ENCODE data around the gene ZSCAN30. TPM values are rescaled to one million over a fixed set of nuclear protein-coding genes. Genes with fewer than 3 reads are reported as not detected.

ZSCAN30 gene
- total RNA-seq, 2 experiments from 2014 or later, result 9.6 to 11.6 TPM

DNA sequence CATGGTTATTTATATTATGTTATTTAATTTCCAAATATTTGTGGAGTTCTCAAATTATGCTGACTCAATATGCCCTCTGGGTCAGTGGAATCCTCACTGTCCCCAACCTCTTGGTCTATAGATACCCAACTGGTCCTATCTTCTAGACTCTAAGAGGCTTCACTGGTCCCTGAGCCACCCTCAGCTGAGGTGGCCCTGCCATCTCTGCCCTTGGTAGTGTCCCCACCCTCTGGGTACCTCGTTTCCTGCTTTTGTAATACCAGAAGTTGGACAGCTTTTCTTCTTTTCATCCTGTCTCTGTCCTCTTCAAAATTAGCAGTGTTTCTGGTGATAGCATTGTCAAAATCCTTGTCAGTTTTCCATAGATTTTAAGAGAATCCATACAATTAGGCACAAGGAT is 11.9 kb downstream of the ZSCAN30 start:
- no peak overlapping the region for H3K4me3 Mint-ChIP-seq
- intact Hi-C loops (cut with DNase I, micrococcal nuclease), result no loop called here
- ChIA-PET CTCF (no interaction called here), POLR2A (interaction anchor here (1.9 kb wide), 1 partner anchor 11 kb away, joined by 9 read pairs; the partner anchor contains the start of gene ZSCAN30)
- no peak for ATAC-seq (ENCODE audit: poor library complexity)
- no peak overlapping the region for H3K27ac Mint-ChIP-seq
- H3K27me3 Mint-ChIP-seq, result no peaks in the 10 kb centered on the region
- peaks cover 2% of the 10 kb centered on the region for H3K9me3 Mint-ChIP-seq
- no peak overlapping the region for H3K27ac ChIP-seq (ENCODE audit: low read depth in 1 of 2, low read length in 2 of 2)
- no peak for TF ChIP-seq CTCF (IDR thresholded peaks at IDR 0.05)
- H3K4me1 ChIP-seq (ENCODE audit: insufficient read depth, low read length), result no peaks in the 10 kb centered on the region
- peaks cover under 1% of the 10 kb centered on the region for H3K36me3 ChIP-seq (ENCODE audit: insufficient read depth, low read length)
- peaks cover 15% of the 10 kb centered on the region for H3K36me3 Mint-ChIP-seq (ENCODE audit: low read depth)
- no peak for DNase-seq
- peaks cover 4% of the 10 kb centered on the region for H3K4me1 Mint-ChIP-seq (ENCODE audit: low read depth)
- H3K27me3 ChIP-seq (ENCODE audit: control insufficient read depth in 1 of 2, insufficient read depth in 2 of 2, low read length in 2 of 2), result no peaks in the 10 kb centered on the region
- no peaks in the 10 kb centered on the region for H3K9me3 ChIP-seq (ENCODE audit: control insufficient read depth in 1 of 2, insufficient read depth in 1 of 2, low read length in 2 of 2)
- no peak overlapping the region for H3K4me3 ChIP-seq (ENCODE audit: low read length)

DNA sequence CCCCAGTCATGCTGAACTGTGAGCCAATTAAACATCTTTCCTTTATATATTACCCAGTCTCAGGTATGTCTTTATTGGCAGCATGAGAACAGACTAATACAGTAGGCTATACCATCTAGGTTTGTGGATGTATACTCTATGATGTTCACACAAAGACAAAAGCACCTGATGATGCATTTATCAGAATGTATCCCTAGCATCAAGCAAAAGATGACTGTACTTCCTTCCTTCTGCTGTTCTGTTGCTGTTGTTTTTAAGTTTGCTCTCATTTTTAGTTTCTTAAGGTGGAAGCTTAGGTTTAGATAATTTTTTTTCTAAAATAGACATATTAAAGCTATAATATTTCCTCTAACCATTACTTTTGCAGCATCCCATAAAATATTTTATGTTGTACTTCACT is 12.4 kb downstream of the ZSCAN30 start:
- H3K27me3 ChIP-seq (ENCODE audit: control insufficient read depth in 1 of 2, insufficient read depth in 2 of 2, low read length in 2 of 2), result no peaks in the 10 kb centered on the region
- H3K4me1 ChIP-seq (ENCODE audit: insufficient read depth, low read length), result no peaks in the 10 kb centered on the region
- peak; percentile 41 for ATAC-seq (ENCODE audit: poor library complexity)
- ChIA-PET POLR2A (interaction anchor here (1.9 kb wide), 1 partner anchor 12 kb away, joined by 9 read pairs; the partner anchor contains the start of gene ZSCAN30), CTCF (no interaction called here)
- no peak overlapping the region for H3K27ac Mint-ChIP-seq
- no peak for TF ChIP-seq CTCF (IDR thresholded peaks at IDR 0.05)
- no peak overlapping the region for H3K4me3 Mint-ChIP-seq
- no peak overlapping the region for H3K27ac ChIP-seq (ENCODE audit: low read depth in 1 of 2, low read length in 2 of 2)
- H3K27me3 Mint-ChIP-seq, result no peaks in the 10 kb centered on the region
- no peak overlapping the region for H3K4me3 ChIP-seq (ENCODE audit: low read length)
- H3K36me3 Mint-ChIP-seq (ENCODE audit: low read depth), result peaks cover 11% of the 10 kb centered on the region
- no peak for DNase-seq
- H3K36me3 ChIP-seq (ENCODE audit: insufficient read depth, low read length), result no peaks in the 10 kb centered on the region
- H3K4me1 Mint-ChIP-seq (ENCODE audit: low read depth), result peaks cover 4% of the 10 kb centered on the region
- intact Hi-C loops (cut with DNase I, micrococcal nuclease), result no loop called here
- no peaks in the 10 kb centered on the region for H3K9me3 ChIP-seq (ENCODE audit: control insufficient read depth in 1 of 2, insufficient read depth in 1 of 2, low read length in 2 of 2)
- peaks cover 2% of the 10 kb centered on the region for H3K9me3 Mint-ChIP-seq

DNA sequence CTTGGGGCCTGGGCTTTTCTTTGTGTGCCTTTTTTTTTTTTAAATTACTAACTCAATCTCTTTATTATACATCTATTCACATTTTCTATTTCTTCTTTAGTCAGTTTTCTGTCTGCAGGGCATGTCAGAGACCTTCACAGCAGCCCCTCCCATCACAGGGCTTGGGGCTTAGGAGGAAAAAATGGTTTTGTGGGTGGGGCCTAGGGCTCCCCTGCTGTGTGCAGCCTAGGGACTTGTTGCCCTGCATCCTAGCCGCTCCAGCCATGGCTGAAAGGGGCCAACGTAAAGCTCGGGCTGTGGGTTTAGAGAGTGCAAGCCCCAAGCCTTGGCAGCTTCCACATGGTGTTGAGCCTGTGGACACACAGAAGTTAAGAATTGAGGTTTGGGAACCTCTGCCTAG is 13.8 kb downstream of the ZSCAN30 start:
- Mint-ChIP-seq H3K9me3 (peaks cover 2% of the 10 kb centered on the region), H3K4me3 (no peak overlapping the region), H3K27ac (no peak overlapping the region), H3K36me3 (ENCODE audit: low read depth) (no peaks in the 10 kb centered on the region), H3K4me1 (ENCODE audit: low read depth) (peaks cover 4% of the 10 kb centered on the region), H3K27me3 (no peaks in the 10 kb centered on the region)
- ATAC-seq (ENCODE audit: poor library complexity), result no peak
- Histone ChIP-seq H3K4me1 (ENCODE audit: insufficient read depth, low read length) (no peaks in the 10 kb centered on the region), H3K36me3 (ENCODE audit: insufficient read depth, low read length) (no peaks in the 10 kb centered on the region), H3K9me3 (ENCODE audit: control insufficient read depth in 1 of 2, insufficient read depth in 1 of 2, low read length in 2 of 2) (peaks cover 0 to 7% of the 10 kb centered on the region in 2 experiments), H3K4me3 (ENCODE audit: low read length) (no peak overlapping the region), H3K27me3 (ENCODE audit: control insufficient read depth in 1 of 2, insufficient read depth in 2 of 2, low read length in 2 of 2) (no peaks in the 10 kb centered on the region), H3K27ac (ENCODE audit: low read depth in 1 of 2, low read length in 2 of 2) (no peak overlapping the region)
- ChIA-PET CTCF (no interaction called here), POLR2A (interaction anchor here (1.9 kb wide), 1 partner anchor 13 kb away, joined by 9 read pairs; the partner anchor contains the start of gene ZSCAN30)
- DNase-seq, result no peak
- TF ChIP-seq CTCF (IDR thresholded peaks at IDR 0.05), result no peak
- intact Hi-C loops (cut with DNase I, micrococcal nuclease), result no loop called here

All from CD4-positive, alpha-beta T cell (primary cell).